Right atrium auricular region (tissue), 2 donors: ENCODE measurements around the gene INSL3. TPM values are rescaled to one million over a fixed set of nuclear protein-coding genes. Genes with fewer than 3 reads are reported as not detected.
"Not testable (repeated sequence)": the region's sequence is repeated elsewhere in the genome, so short reads cannot be mapped to it uniquely, and the experiment has no call there.

ENCODE experiments used
- DNase-seq: peaks from one replicate; pipeline ENCODE4 v3.0.0-alpha.2; 2019; ENCODE audit warnings: low spot score
- H3K27ac ChIP-seq, 2 donors: fragments of 200-600 bp; sonication (generic); 1 replicate in 1 of 2; 2 replicates in 1 of 2; pipeline ENCODE4 v1.5.1; 2016 to 2019
- H3K27me3 ChIP-seq, 2 donors: fragments of 200-600 bp; sonication (generic); one replicate each; pipeline versions ENCODE4 v1.5.1 to v1.6.0; 2017 to 2019
- H3K36me3 ChIP-seq: fragments of 200-600 bp; sonication (generic); one replicate; pipeline ENCODE4 v1.5.1; 2016
- H3K4me1 ChIP-seq, 2 donors: fragments of 200-600 bp; sonication (generic); one replicate each; pipeline versions ENCODE4 v1.5.1 to v1.6.0; 2017 to 2019
- H3K4me3 ChIP-seq, 2 donors: fragments of 200-600 bp; sonication (generic); 1 replicate in 1 of 2; 2 replicates in 1 of 2; pipeline ENCODE4 v1.5.1; 2017 to 2019; ENCODE audit warnings: mild to moderate bottlenecking in 1 of 2, moderate library complexity in 1 of 2
- H3K9me3 ChIP-seq, 2 donors: fragments of 200-600 bp; sonication (generic); one replicate each; pipeline ENCODE4 v1.5.1; 2019
- CTCF ChIP-seq, 2 donors: fragments of 200-600 bp; sonication (generic); IDR thresholded peaks; one replicate each; pipeline ENCODE4 v1.5.1; 2019; ENCODE audit warnings: antibody characterized with exemption in 2 of 2
- total RNA-seq, 2 donors: library from RNA; depleted of rRNA; stranded (reverse); fragments of >200 nt; gene quantifications; one replicate each; pipeline ENCODE4 v1.1.0, GENCODE V29; 2016

Gene INSL3
- total RNA-seq, 2 donors from 2014 or later = not detected

- no peaks in the 10 kb centered on the region for H3K4me1 ChIP-seq
- H3K27ac ChIP-seq = no peak overlapping the region
- no peak for DNase-seq
- no peaks in the 10 kb centered on the region for H3K36me3 ChIP-seq
- no peak for TF ChIP-seq CTCF (IDR thresholded peaks at IDR 0.05)
- H3K27me3 ChIP-seq = no peaks in the 10 kb centered on the region
- H3K4me3 ChIP-seq = no peak overlapping the region
- no peaks in the 10 kb centered on the region for H3K9me3 ChIP-seq
These were observed 17.9 kb downstream of the INSL3 start for GRCh38 chr19:17803264-17803896.

GRCh38 chr19:17802137-17802858 lies 19.0 kb downstream of the INSL3 start:
- H3K27me3 ChIP-seq = no peaks in the 10 kb centered on the region
- no peaks in the 10 kb centered on the region for H3K9me3 ChIP-seq
- H3K4me3 ChIP-seq = no peak overlapping the region
- no peak for DNase-seq
- no peak overlapping the region for H3K27ac ChIP-seq
- H3K4me1 ChIP-seq = no peaks in the 10 kb centered on the region
- TF ChIP-seq CTCF (IDR thresholded peaks at IDR 0.05) = no peak
- no peaks in the 10 kb centered on the region for H3K36me3 ChIP-seq

- not testable (repeated sequence) for H3K27ac ChIP-seq, H3K4me3 ChIP-seq, H3K36me3 ChIP-seq, DNase-seq, H3K9me3 ChIP-seq, H3K4me1 ChIP-seq
- peaks cover 6 to 15% of the 10 kb centered on the region in 2 donors for H3K27me3 ChIP-seq
These were observed 22.7 kb downstream of the INSL3 start for GRCh38 chr19:17798599-17798998.

GRCh38 chr19:17797424-17798201 lies 23.7 kb downstream of the INSL3 start:
- TF ChIP-seq CTCF (IDR thresholded peaks at IDR 0.05) = no peak
- Histone ChIP-seq H3K4me3 (no peak overlapping the region), H3K9me3 (no peaks in the 10 kb centered on the region), H3K27ac (no peak overlapping the region), H3K36me3 (no peaks in the 10 kb centered on the region), H3K4me1 (peaks cover 0 to 8% of the 10 kb centered on the region in 2 donors), H3K27me3 (peaks cover 8 to 15% of the 10 kb centered on the region in 2 donors)
- no peak for DNase-seq

- no peak for TF ChIP-seq CTCF (IDR thresholded peaks at IDR 0.05)
- no peaks in the 10 kb centered on the region for H3K36me3 ChIP-seq
- H3K27me3 ChIP-seq = peaks cover 8 to 15% of the 10 kb centered on the region in 2 donors
These were observed 24.4 kb downstream of the INSL3 start for GRCh38 chr19:17796838-17797423.

More at GRCh38 chr19:17796838-17797423, 24.4 kb downstream of the INSL3 start:
- Histone ChIP-seq H3K9me3 (no peaks in the 10 kb centered on the region), H3K27ac (no peak overlapping the region), H3K4me1 (peaks cover 0 to 8% of the 10 kb centered on the region in 2 donors), H3K4me3 (no peak overlapping the region)
- DNase-seq = no peak
